ENCODE data around the gene TTC6.

- TF ChIP-seq POLR2A (IDR thresholded peaks at IDR 0.05; ENCODE audit: low read depth, low read length): no peak
- no peak for TF ChIP-seq TAF1 (IDR thresholded peaks at IDR 0.05; ENCODE audit: low read depth, low read length)
- TF ChIP-seq POLR2AphosphoS5 (IDR thresholded peaks at IDR 0.05; ENCODE audit: low read depth, low read length): no peak
- TF ChIP-seq SPI1 (IDR thresholded peaks at IDR 0.05; ENCODE audit: low read depth, low read length): no peak
- no peak for TF ChIP-seq POU2F2 (IDR thresholded peaks at IDR 0.05; ENCODE audit: low read depth, low read length)
Measured at GRCh38 chr14:37586797-37587130, 8.7 kb upstream of the TTC6 start.
